KOPT-K1 (cell line): ENCODE measurements around the gene ADAMTS16.

ENCODE experiments used
- H3K27ac ChIP-seq: fragments of 200-600 bp; sonication (generic); 2 replicates; pipeline ENCODE4 v1.5.1; 2016; ENCODE audit warnings: antibody characterized with exemption, mild to moderate bottlenecking, low read depth, low read length; ENCODE audit not compliant: poor library complexity, severe bottlenecking
- H3K36me3 ChIP-seq: fragments of 200-600 bp; sonication (generic); 2 replicates; pipeline ENCODE4 v1.5.1; 2017; ENCODE audit warnings: antibody characterized with exemption, mild to moderate bottlenecking, low read length, moderate library complexity; ENCODE audit not compliant: insufficient read depth
- H3K9me3 ChIP-seq: fragments of 200-600 bp; sonication (generic); 2 replicates; pipeline ENCODE4 v1.5.1; 2017; ENCODE audit warnings: antibody characterized with exemption, low read length, mild to moderate bottlenecking; ENCODE audit not compliant: insufficient read depth, poor library complexity, severe bottlenecking

ADAMTS16 gene

DNA sequence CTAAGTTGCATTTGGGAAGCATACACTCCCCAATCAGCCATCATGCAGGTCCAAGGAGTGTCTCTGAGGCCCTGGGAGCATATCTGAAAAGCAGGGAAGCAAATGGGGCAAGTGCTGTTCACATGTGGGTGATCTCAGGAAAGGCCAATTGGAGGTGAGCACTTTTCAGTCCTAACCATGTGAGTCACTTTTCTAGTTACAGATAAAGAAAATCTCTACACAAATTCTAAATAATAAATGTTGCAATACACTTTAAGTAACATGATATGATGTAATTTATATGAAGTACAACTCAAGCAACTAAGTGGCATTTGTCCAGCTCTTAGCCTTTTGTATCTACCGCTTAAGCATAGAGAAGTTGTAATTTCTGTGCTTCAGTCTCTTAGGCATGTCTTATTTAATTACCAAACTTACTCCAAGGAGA lies 18.4 kb downstream of the ADAMTS16 start:
- no peaks in the 10 kb centered on the region for H3K9me3 ChIP-seq
- no peak overlapping the region for H3K27ac ChIP-seq
- H3K36me3 ChIP-seq: no peaks in the 10 kb centered on the region

DNA sequence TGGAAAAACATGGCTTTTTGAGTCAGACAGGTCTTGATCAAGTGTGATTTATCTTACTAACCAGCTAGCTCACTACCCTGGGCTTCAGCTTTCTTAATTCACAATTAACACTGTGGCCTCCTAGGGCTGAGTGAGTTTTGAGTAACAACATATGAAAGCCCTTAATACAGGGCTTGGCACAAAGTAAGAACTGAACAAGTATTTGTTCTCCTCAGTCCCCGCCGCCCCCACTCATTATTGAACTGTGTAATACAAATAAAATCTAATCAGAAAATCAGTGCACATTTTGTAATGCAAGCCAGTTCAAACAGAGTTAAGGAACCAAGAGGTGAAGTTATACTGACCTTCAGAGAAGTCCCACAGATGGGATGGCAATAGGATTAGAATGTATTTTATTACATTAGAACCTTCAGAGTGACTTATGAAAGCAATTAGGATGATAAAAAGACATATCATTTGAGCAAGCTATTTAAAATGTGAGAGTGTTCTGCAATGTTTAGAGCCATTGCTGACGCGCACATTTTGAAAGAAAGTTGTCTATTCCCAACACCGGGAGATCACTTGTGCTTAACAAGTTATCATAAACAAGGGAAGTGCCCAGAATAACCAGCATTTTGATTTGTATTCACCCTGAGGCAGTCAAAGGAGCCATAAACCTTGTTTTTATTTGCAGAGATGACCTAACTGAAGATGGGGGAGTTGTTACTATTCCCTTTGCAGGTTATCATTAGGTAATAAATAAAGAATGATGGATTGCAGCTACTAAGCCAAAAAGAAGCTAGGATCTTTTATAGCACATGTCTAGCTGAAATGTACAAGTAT lies 19.4 kb downstream of the ADAMTS16 start:
- Histone ChIP-seq H3K36me3 (no peaks in the 10 kb centered on the region), H3K9me3 (no peaks in the 10 kb centered on the region), H3K27ac (no peak overlapping the region)

DNA sequence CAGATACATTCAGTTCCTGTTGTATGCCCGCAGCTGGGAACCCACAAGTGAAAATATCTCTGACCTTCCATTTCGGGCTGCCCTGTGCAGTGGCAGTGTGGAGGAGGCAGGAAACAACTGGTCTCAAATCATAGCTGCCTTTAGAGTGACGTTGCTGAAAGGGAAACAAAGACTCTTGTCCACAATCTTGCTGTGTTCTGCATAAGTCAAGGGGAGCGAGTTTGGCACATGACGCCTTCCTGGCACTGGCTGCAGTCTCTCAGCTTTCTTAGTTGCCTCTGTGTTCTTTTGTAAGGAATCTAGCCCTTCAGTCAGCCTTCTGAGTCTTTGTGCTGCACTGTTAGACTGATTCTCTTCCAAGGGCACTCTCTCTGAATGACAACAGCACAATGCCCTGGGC lies 24.0 kb downstream of the ADAMTS16 start:
- H3K27ac ChIP-seq: no peak overlapping the region
- no peaks in the 10 kb centered on the region for H3K9me3 ChIP-seq
- H3K36me3 ChIP-seq: no peaks in the 10 kb centered on the region

DNA sequence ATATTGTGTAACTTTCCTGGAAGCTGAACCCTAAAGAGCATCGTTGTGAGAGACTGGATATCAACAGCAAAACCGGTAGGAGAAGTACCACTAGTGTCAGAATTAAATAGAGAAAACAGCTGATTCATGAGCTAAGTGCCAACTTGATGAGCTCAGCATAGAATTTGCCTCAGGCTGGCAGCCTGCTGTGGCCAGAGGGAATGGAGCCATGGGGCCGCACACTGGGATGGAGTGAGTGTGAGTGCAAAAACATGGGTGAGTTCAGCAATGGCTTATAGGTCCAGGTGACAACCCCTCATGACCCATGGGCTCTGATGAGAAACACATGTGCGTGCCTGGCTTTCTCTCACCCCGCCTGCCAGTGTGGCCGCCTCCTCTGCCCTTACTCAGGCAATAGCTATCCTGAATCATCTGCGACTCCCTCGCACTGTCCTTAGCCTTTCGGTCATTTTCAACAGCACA lies 25.4 kb downstream of the ADAMTS16 start:
- H3K9me3 ChIP-seq: no peaks in the 10 kb centered on the region
- no peaks in the 10 kb centered on the region for H3K36me3 ChIP-seq
- no peak overlapping the region for H3K27ac ChIP-seq

DNA sequence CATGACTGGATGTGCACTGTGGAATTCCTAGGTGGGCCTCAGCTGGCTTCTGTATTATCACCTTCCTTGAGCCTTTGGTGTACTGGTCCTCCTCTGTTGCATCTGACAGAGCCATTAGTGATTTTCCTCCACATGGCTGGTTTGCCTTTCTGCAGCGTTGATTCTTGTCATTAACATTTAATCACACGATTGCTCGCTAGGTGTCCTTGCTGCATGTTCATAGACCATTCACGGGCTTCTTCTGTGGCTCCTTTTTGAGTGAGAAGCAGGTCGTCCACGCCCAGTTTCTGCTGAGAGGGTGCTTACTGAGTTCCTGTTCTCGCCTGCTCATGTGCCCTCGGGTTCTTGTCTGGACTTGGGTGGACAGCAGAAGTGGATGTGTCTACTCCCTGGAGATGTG lies 29.3 kb downstream of the ADAMTS16 start:
- no peaks in the 10 kb centered on the region for H3K36me3 ChIP-seq
- H3K9me3 ChIP-seq: no peaks in the 10 kb centered on the region
- H3K27ac ChIP-seq: no peak overlapping the region

DNA sequence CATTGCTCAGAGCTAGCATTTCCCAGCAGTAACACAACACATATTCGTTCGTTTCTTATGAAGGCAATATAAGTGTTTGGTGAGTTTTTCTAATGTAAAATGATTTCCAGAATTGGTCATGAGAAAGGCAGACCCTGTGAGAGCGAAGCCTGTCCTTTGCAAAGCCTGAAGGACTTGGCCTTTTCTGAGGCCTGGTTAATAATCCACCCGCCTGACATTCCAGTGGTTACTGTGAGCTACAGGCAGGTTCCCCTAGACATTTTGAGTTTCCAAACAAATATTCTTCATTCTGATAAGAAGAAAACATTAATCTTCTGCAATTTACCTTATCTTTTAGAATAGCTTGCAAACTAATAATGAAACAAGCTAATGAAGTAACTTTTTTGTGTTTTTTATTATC lies 38.0 kb downstream of the ADAMTS16 start:
- no peaks in the 10 kb centered on the region for H3K9me3 ChIP-seq
- H3K36me3 ChIP-seq: no peaks in the 10 kb centered on the region
- H3K27ac ChIP-seq: no peak overlapping the region

DNA sequence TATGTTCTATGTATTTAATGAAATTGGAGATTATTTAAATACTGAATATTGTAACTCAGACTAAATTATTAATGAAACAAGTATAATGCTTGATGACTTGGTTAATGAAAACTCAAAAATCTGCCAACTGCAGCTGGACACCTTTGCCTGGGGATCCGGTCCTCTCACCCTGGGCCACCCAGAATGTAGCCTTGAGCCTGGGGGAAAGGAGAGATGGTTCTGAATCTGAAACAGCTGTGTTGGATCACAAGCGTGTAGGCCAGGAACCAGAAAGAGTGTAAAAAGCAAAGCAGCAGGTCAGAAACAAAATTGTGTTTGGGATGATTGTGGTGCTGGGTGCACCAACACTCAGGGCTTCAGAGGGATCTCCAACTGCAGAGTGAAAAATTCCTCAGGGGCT lies 38.5 kb downstream of the ADAMTS16 start:
- H3K9me3 ChIP-seq: no peaks in the 10 kb centered on the region
- no peaks in the 10 kb centered on the region for H3K36me3 ChIP-seq
- no peak overlapping the region for H3K27ac ChIP-seq

DNA sequence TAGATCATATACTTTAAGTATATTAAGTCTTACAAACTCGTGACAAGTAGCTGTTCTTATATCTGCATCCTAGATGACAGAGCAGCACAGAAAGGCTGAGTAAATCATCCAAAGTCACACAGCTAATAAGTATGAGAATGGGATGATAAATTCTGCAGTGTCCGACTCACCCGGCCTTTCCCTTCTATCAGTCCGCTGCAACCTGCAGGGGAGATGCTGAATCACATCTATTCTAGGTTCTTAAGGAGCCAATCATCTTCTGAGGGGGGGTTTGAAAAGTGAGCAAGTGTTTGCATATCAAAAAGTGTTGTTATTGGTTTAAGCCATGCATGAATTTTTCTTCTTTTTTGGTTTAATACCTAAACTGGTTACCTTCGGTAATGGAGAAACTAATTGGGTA lies 38.9 kb downstream of the ADAMTS16 start:
- no peak overlapping the region for H3K27ac ChIP-seq
- H3K36me3 ChIP-seq: no peaks in the 10 kb centered on the region
- H3K9me3 ChIP-seq: no peaks in the 10 kb centered on the region

DNA sequence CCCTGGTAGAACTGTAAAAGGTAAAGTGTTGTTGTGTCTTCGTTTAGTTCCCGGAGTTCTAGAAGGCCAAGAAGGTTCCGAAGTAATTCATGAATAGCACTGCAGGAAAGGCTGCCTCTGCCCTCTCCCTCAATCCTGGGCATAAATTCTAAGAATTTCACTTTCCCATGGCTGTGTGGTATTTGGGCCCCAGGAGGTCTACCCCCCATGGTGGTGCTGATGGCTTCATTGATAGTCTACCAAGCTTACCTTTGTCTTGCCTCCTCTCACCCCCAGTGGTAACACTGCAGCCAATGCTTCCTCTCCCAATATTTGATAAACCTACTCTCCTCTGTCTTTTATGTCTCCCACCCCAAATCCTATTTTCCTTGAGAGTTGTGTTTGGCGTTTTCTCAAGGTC lies 39.5 kb downstream of the ADAMTS16 start:
- no peaks in the 10 kb centered on the region for H3K9me3 ChIP-seq
- H3K36me3 ChIP-seq: no peaks in the 10 kb centered on the region
- H3K27ac ChIP-seq: no peak overlapping the region

DNA sequence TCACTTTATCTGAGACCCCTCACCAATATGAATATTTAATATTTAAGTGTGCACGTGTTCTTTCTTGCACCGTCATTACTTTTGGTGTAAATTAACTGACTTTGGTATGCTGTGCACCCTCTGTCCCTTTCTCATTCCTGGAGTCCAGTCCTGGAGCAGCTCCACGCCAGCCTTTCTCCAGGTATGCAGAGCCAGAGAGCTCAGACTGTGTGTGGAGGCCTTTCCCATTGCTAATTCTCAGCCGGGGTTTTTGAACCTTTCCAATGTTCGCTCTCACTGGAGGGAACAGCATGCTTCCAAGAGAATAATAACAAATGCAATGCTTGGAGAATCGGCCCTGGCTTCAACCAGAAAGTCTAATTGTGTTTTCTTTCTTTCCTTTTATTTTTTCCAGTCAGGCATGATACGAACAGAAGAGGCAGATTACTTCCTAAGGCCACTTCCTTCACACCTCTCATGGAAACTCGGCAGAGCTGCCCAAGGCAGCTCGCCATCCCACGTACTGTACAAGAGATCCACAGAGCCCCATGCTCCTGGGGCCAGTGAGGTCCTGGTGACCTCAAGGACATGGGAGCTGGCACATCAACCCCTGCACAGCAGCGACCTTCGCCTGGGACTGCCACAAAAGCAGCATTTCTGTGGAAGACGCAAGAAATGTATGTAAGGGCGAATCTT lies 41.7 kb downstream of the ADAMTS16 start:
- no peaks in the 10 kb centered on the region for H3K9me3 ChIP-seq
- H3K36me3 ChIP-seq: no peaks in the 10 kb centered on the region
- no peak overlapping the region for H3K27ac ChIP-seq

DNA sequence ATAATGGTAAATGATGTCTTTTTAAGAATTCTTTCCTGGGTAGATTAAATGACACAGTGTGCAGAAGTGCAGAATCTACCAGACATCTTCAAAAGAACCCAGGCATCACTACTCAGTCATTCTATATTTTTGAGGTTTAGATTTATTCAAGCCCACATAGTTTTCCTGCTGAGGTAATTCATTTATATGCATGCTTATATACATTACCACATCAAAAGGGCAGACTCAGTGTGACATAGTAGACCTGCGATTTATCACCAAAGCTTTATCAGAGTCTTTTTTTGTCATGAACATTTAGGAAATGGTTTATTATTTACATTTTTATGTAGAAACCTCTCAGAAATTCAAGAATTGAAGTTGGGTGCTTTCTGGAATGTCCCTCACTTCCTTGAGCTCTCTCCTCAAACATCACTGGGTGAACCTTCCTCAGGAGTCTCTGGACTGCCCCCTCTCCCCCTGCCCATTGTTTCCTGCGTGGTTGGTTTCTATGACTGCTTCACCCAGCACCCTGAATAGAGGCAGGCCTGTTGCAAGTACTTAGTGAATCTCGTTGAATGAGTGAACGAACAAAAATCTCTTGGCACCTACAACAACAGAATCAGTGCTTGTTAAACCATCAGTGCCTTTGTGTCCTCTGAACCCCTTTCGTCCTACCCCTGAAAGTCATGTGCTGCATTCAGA lies 42.5 kb downstream of the ADAMTS16 start:
- no peak overlapping the region for H3K27ac ChIP-seq
- H3K9me3 ChIP-seq: no peaks in the 10 kb centered on the region
- H3K36me3 ChIP-seq: no peaks in the 10 kb centered on the region

DNA sequence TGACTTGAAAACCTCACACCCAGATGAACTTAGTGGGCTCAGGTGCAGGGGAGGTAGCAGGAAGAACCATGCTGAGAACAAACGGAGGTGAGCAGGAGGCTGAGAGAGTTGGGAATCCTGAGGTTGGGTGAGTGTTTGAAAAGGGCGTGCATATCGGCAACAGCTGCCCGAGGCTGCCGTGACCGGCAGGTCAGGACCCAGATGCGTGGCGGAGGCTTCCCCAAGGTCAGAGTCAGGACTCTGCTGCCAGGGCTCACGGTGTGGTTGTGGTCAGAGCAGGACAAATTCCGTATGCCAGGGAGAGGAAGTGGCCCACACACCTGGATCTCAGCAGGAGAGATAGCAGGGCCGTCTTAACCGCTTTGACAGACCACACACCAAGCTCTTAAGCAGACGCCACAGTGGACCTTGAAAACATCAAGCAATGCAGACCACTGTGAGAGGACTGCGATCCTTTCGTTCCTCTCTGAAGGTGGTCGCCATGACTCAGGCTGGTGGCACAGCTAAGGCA lies 43.1 kb downstream of the ADAMTS16 start:
- Histone ChIP-seq H3K27ac (no peak overlapping the region), H3K9me3 (no peaks in the 10 kb centered on the region), H3K36me3 (no peaks in the 10 kb centered on the region)

DNA sequence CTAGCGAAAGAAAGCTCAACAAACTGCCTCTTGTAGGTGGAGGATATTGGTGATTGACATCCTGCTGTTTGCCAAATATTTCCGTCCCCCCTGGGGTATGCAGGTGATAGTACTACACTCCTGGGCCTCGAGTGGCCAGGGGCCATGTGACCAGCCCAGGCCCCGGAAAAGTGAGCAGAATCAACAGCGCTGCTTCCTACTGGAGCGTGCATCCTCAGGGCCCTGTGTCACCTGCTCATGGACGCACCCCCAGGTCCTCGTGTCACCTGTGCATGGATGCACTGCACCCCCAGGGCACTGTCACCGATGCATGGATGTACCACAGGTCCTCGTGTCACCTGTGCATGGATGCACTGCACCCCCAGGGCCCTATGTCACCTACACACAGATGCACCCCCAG lies 43.8 kb downstream of the ADAMTS16 start:
- Histone ChIP-seq H3K36me3 (no peaks in the 10 kb centered on the region), H3K9me3 (no peaks in the 10 kb centered on the region), H3K27ac (no peak overlapping the region)

DNA sequence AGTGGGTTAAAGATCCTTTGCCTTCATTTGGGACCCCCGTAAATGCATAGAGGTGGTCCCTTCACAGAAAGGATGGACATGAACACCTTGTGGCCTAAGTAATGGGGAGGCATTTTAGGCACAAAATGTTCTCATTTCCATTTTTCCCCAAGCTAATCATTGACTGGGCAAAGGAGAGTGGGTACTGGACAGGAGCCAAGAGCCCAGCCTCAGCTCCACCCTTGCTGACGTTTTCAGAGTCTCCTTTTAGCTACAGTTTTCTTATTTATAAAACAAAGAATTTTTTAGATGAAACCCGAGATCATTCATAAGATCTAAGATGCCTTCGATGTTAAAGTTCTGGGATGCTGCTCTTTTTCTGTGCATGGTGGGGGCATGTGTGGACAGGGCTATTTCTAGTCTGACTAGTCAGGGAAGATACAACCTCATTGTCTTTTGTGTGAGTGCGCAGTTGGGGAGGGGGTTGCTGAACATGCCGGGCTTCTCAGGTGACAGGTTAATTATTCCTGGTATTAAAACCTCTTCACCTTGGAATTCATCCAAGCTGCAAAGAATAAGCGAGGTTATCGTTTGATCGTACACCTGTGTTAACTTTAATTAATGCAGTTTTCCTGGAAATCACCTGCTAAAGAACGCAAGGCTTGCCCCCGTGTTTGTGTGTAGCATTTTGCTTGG lies 48.4 kb downstream of the ADAMTS16 start:
- no peak overlapping the region for H3K27ac ChIP-seq
- H3K9me3 ChIP-seq: no peaks in the 10 kb centered on the region

DNA sequence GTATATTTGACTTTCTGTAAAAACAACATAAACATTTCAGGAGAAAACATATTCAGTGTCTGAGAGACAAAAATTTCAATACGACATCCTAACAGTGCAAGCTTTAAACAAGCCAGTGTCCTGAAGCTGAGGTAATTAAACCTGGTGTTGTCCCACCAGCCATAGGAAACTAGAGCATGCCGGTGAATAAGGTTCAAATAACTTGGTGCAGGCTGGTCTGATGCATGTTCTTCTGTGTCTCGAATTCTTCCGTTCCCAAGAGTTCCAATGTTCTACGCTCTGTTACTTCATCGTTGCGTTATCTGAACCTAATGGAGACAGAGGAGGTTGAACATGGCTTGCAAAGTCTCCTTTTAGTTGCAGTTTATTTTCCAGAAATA lies 48.9 kb downstream of the ADAMTS16 start:
- Histone ChIP-seq H3K9me3 (no peaks in the 10 kb centered on the region), H3K36me3 (no peaks in the 10 kb centered on the region), H3K27ac (no peak overlapping the region)

More for the DNA sequence above, 48.4 kb downstream of the ADAMTS16 start:
- H3K36me3 ChIP-seq: no peaks in the 10 kb centered on the region
